GM19035 (cell line): ENCODE results near the gene SLIT3.
A peak's percentile ranks its signal among the peaks of the same experiment; 100 is the strongest.

ENCODE experiments used
- ATAC-seq: cut with Tn5 transposase; IDR thresholded peaks from one replicate; pipeline ENCODE4 v1.9.1; 2021; ENCODE audit not compliant: unreplicated experiment

The SLIT3 gene

GRCh38 chr5:168975331-168975730 is 325.6 kb downstream of the SLIT3 start:
- no peak for ATAC-seq

- no peak for ATAC-seq
Measured at GRCh38 chr5:168974082-168974481, 326.9 kb downstream of the SLIT3 start.

- no peak for ATAC-seq
Measured at GRCh38 chr5:168972731-168973130, 328.2 kb downstream of the SLIT3 start.

DNA sequence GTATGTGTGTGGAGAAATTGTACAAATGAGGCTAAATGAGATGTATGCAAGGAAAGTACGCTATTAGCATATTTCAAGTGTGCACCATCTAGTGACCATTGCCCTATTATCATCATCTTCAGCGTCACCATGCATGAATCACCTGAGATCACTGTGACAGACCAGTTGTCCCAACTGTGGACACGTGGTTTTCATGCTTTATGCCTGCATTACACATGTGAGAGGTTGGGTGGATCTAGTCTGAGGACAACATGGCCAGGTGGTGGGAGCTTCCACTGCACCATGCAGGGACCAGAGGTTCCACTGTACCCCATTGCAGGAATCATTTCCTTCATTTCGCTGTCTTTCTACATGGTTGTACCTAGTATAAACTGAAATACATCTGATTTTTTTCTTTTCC is 329.8 kb downstream of the SLIT3 start:
- ATAC-seq, result no peak

DNA sequence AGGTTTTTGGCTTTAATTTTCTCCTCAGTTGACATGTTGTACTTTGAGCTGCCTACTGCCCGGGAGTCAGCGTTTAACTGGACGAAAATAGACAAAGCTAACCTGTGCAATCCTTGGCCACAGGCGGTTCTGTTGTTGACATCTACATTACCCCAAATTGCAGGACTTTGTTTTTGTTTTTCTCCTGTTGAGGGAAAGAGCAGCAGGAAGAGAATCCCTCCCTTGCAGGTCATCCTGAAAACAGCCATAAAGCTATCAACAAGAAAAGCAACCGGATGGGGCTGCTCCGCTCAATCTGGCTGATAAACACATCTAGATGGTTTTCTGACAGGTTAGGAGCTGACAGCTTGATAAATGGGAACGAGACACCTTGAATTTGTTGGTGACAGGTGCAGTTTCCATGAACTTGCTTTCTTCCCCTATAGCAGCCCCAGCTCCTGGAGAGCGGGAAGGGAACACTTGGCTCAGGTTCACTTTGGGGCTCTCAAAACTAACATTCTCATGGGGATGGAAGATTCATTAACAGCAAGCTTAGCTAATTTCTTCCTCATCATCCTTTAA is 331.5 kb downstream of the SLIT3 start:
- ATAC-seq, result no peak

DNA sequence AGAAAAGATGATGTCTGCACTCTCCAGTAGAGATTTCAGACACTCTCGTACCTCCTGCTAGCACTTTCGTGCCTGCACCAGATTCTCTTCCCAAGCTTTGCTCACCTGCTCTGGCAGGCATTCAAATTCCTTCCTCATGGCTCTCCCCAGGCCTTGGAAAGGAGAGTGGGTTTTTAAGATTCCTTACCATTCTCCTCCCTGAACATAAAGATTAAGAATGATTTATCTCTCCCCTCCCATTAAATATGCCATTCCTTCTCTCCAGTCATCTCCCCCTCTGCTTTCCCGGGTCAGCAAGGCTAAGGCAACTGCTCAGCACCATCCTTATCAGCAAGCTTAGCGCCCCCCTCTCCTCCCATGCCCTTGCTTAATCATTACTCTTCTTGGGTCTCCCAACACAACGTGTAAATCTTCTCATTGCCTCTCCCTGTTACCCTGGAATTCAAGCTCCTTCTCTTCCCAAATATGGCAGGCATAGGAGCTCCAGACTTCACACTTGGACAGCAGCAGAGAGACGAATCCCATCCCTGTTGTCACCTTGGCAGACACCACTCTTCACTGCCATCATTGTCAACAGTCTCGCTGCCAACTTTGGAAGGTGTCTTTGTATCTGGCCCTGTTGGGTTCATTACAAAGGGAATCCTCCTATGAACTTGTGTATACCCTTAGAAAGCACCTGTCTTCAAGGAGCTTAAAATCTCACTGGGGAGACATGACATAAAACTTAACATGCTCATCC is 332.9 kb downstream of the SLIT3 start:
- ATAC-seq, result no peak

DNA sequence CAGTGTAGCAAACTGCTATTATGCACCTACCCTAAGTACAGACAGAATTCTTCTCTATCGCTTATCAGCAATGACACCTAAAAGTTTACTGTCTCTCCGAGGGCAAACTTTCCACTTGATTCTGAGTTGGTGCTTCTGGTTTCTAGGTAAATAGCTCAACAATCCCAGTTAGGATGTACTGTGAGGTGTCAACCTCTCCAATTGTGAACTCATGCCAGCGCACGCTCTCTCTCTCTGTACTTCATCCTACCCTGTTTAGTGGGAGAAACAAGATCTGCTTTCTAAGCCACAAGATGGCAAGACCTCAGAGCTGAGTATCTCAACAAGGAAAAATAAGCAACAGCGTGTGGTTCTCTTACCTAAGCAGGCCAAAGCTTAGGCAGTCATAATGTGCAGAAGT is 335.3 kb downstream of the SLIT3 start:
- no peak for ATAC-seq

- ATAC-seq, result no peak
Measured at GRCh38 chr5:168964182-168964581, 336.8 kb downstream of the SLIT3 start.

GRCh38 chr5:168962306-168962705 is 338.6 kb downstream of the SLIT3 start:
- ATAC-seq, result no peak

- ATAC-seq, result no peak
Measured at GRCh38 chr5:168961681-168962080, 339.3 kb downstream of the SLIT3 start.

DNA sequence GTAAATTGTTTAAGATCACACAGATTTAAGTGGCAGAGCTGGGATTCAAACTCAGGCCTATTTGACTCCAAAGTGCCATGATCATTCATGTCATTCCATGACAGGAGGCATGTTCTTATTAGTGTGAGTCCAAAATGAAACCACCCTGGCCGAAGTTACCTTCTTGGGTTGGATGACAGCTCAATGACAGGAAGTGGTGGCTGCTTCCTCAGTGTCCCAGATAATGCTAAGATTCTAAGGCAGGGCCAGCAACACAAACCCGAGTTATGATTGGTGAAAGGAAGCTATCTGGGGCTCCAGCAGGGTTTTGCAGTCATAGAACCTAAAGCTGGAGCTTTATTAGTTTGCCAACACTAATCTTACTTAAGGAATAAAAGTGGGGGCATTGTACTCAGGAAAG is 340.4 kb downstream of the SLIT3 start:
- ATAC-seq, result no peak

GRCh38 chr5:168953351-168953750 is 347.6 kb downstream of the SLIT3 start:
- no peak for ATAC-seq

DNA sequence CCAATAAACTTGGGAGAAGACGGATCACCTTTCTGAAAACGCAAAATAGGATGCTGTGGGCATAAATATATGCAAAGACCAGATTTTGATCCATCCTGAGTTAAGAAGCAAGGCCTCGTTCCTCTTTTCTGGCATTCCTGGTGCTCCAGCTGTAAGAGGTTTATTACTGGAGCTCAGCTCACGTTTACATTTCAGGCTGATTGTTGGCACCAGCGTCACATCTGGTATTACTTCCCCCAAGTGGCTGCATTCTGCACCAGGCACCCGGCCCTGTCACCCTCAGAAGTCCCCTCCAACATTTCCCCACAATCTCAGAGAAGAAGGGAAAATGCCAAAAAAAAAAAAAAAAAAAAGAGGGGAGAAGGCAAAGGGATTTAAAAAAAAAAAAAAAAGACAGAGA is 348.7 kb downstream of the SLIT3 start:
- no peak for ATAC-seq

GRCh38 chr5:168951769-168952168 is 349.2 kb downstream of the SLIT3 start:
- ATAC-seq, result no peak

DNA sequence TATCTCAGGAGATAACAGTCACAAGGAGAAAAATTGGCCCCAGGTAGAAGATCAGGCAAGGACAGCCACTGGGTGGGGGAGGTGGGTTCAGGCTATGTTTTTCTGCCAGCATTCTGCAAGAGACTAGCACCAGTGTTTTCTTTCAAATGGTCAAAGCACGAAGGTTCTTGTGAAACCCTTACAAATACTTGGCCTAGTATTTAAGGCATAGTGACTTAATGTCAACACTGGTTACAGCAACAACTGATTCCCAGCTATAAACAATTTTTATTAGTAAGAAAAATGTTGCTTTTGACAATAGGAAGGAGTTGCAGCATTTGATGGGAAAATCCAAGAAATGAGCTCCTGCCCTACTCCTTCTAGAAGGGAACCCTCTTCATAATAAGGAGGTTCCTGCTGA is 349.6 kb downstream of the SLIT3 start:
- ATAC-seq, result no peak

DNA sequence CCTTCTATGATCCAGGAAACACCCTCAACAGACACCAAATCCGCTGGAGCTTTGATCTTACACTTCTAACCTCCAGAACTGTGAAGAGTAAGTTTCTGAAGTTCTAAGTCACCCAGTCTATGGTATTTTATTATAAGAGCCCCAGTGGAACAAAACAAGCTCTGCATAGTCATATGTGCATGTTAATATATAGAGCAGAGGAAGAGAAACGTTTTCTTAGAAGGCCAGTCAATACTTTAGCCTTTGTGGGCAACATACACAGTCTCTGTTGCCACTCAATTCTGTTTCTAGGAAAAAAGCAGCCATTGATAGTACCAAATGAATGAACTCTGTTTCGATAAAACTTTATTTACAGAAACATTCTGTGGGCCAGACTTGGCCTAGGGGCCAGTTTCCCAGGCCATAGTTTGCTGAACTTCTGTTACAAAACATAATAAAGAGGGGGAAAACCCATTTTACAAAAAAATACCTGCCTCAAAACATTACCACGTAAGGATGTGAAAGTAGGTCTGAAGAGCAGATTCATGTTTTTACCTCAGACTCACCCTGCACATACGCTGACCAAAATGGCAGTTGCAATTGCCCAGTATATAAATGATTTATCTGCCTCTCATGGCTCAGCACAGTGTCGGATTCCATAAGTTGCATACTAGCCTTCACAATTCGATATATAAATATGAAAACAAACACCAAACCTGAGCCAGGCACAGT is 350.5 kb downstream of the SLIT3 start:
- peak; percentile 67 for ATAC-seq

DNA sequence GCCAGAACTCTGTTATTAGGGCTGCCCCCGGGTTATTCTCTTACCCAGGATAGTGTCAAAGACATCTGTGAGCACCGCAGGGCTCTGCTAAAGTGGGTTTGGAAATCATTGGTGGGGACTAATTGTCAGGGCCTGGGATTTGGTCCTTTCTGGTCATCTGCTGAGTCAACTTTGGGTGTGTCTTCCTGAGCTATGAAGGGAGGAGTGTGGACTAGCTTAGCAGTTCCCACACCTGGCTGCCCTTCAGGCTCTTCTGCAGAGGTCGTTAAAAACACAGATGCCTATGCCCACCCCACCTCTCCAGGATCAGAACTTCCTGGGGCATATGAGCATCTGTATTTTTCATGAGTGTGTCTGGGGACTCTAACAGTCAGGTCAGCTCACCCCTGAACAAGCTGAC is 352.2 kb downstream of the SLIT3 start:
- no peak for ATAC-seq

GRCh38 chr5:168947212-168947868 is 353.6 kb downstream of the SLIT3 start:
- peak; percentile 53 for ATAC-seq

GRCh38 chr5:168946363-168946762 is 354.6 kb downstream of the SLIT3 start:
- ATAC-seq, result no peak

GRCh38 chr5:168944004-168944403 is 356.9 kb downstream of the SLIT3 start:
- ATAC-seq, result no peak

- ATAC-seq, result no peak
Measured at GRCh38 chr5:168943091-168943884, 357.7 kb downstream of the SLIT3 start.
